Spleen (tissue), 11 donors: ENCODE results near the gene WDR17. TPM values are rescaled to one million over a fixed set of nuclear protein-coding genes. Genes with fewer than 3 reads are reported as not detected.
A peak's percentile ranks its signal among the peaks of the same experiment; 100 is the strongest.

Experiments
- DNase-seq: peaks from one replicate; pipeline ENCODE4 v3.0.0-alpha.2; 2020
- H3K27ac ChIP-seq, 8 donors: fragments of 200-600 bp; sonication (generic) in 7 of 8; 1 replicate in 4 of 8; 2 replicates in 4 of 8; pipeline versions ENCODE4 v1.5.0 to v1.8.0; 2016 to 2021; ENCODE audit warnings: inconsistent platforms in 4 of 8, mild to moderate bottlenecking in 4 of 8, moderate library complexity in 1 of 8
- H3K27me3 ChIP-seq, 7 donors: fragments of 200-600 bp; sonication (generic) in 6 of 7; replicated peaks in 1 of 7; 1 replicate in 4 of 7; 2 replicates in 3 of 7; pipeline versions ENCODE4 v1.5.0 to v1.8.0; 2016 to 2021; ENCODE audit warnings: inconsistent platforms in 3 of 7, mild to moderate bottlenecking in 1 of 7
- H3K36me3 ChIP-seq, 6 donors: fragments of 200-600 bp; sonication (generic) in 5 of 6; 1 replicate in 4 of 6; 2 replicates in 2 of 6; pipeline versions ENCODE4 v1.5.0 to v1.8.0; 2016 to 2021; ENCODE audit warnings: inconsistent platforms in 2 of 6
- H3K4me1 ChIP-seq, 6 donors: fragments of 200-600 bp; sonication (generic) in 5 of 6; 1 replicate in 3 of 6; 2 replicates in 3 of 6; pipeline versions ENCODE4 v1.5.0 to v1.8.0; 2016 to 2021; ENCODE audit warnings: inconsistent platforms in 3 of 6
- H3K4me3 ChIP-seq, 8 donors: fragments of 200-600 bp; sonication (generic) in 7 of 8; 1 replicate in 4 of 8; 2 replicates in 4 of 8; pipeline versions ENCODE4 v1.5.0 to v1.8.0; 2016 to 2021; ENCODE audit warnings: inconsistent platforms in 4 of 8, mild to moderate bottlenecking in 4 of 8, moderate library complexity in 2 of 8
- H3K9me3 ChIP-seq, 8 donors: fragments of 200-600 bp; sonication (generic) in 7 of 8; 1 replicate in 4 of 8; 2 replicates in 4 of 8; pipeline versions ENCODE4 v1.5.0 to v1.8.0; 2016 to 2021; ENCODE audit warnings: inconsistent platforms in 4 of 8
- CTCF ChIP-seq, 11 experiments: fragments of 200-600 bp in 7 of 11; fragments of 450-650 bp in 4 of 11; sonication (generic) in 4 of 11; IDR thresholded peaks in 8 of 11; conservative IDR thresholded peaks in 3 of 11; 1 replicate in 7 of 11; 2 replicates in 4 of 11; pipeline versions ENCODE4 v1.4.0 to v1.8.0; 2016 to 2021; ENCODE audit warnings: antibody characterized with exemption in 11 of 11, inconsistent platforms in 4 of 11, mild to moderate bottlenecking in 1 of 11
- POLR2A ChIP-seq, 3 donors: fragments of 450-650 bp; IDR thresholded peaks; one replicate each; pipeline ENCODE4 v1.5.1; 2017; ENCODE audit warnings: antibody characterized with exemption in 3 of 3, mild to moderate bottlenecking in 1 of 3
- POLR2AphosphoS5 ChIP-seq, 3 donors: sonication (generic); formaldehyde crosslinking; IDR thresholded peaks; one replicate each; pipeline ENCODE4 v1.5.1; 2017; ENCODE audit warnings: antibody characterized with exemption in 3 of 3
- WGBS, 5 donors: extraction: QIAGEN DNeasy Blood & Tissue Kit in 3 of 5; methylation state at CpG; one replicate each; pipeline versions ENCODE4 v1.1.5 to v1.1.7; 2013 to 2018; 5-methylcytosine and 5-hydroxymethylcytosine counted together
- intact Hi-C: fragments of 100-400 bp; cut with DNase I; formaldehyde crosslinking; loops from one replicate; pipeline ENCODE4 v1.15.0; 2023; ENCODE audit warnings: low total_unique reads
- polyA plus RNA-seq, 3 donors: library from polyadenylated mRNA; stranded (reverse); fragments of 200-250 nt; gene quantifications; one replicate each; pipeline ENCODE4 v1.2.1, GENCODE V29; 2013
- total RNA-seq, 7 donors: library from RNA; depleted of rRNA in 3 of 7; stranded (reverse); fragments of >200 nt in 3 of 7; fragmentation: NEBNext Ultra II Directional in 4 of 7; extraction: Animal tissue kit (Norgen Biotek cat#: 25700) in 4 of 7; gene quantifications; one replicate each; pipeline versions ENCODE4 v1.1.0 to v1.2.1, GENCODE V29; 2016 to 2021
- donor health status: healthy with polysubstance abuse.
- donor health status: DM: no; HTN: no; CAD: no; lungs with moderate emphysema.
- donor health status: DM: no; HTN: no; CAD: no.
- donor health status: Bipolar disorder and iron deficiency.
- donor health status: healthy.
- donor health status: DM: no; HTN: no; CAD: no.
- donor health status: DM: yes; HTN: yes; CAD: no.

WDR17 gene
- total and polyA plus RNA-seq, 10 donors, result 0.55 to 4.7 (median 2.2) TPM

- Histone ChIP-seq H3K4me1 (peaks cover 0 to 9% (median 0%) of the 10 kb centered on the region in 6 donors), H3K36me3 (no peaks in the 10 kb centered on the region), H3K4me3 (no peak overlapping the region), H3K9me3 (no peaks in the 10 kb centered on the region), H3K27ac (no peak overlapping the region), H3K27me3 (no peaks in the 10 kb centered on the region)
- TF ChIP-seq POLR2A (IDR thresholded peaks at IDR 0.05) (no peak), CTCF (IDR thresholded peaks at IDR 0.05 in 8 of 11, conservative IDR thresholded peaks at IDR 0.05 in 3 of 11) (peak in 3 of 11 experiments; percentile 22 to 39 (median 27))
- WGBS, 5 donors, result 11 to 47% (median 28%) methylated on average over 2 of the region's 2 CpGs
- intact Hi-C loops, result loop anchor here (10.0 kb wide), 1 partner anchor 100 kb away; no protein-coding TSS in a partner anchor
- no peak for DNase-seq
These were observed 10.7 kb upstream of the WDR17 start for GRCh38 chr4:176054942-176055341.

GRCh38 chr4:176063718-176064117, 1.9 kb upstream of the WDR17 start:
- no peak for TF ChIP-seq CTCF (IDR thresholded peaks at IDR 0.05 in 8 of 11, conservative IDR thresholded peaks at IDR 0.05 in 3 of 11)
- TF ChIP-seq POLR2A (IDR thresholded peaks at IDR 0.05), result no peak
- TF ChIP-seq POLR2AphosphoS5 (IDR thresholded peaks at IDR 0.05), result no peak
- 91 to 93% (median 92%) methylated on average over 20 of the region's 20 CpGs for WGBS, 5 donors

GRCh38 chr4:176064539-176064938, 1.1 kb upstream of the WDR17 start:
- intact Hi-C loops, result no loop called here
- Histone ChIP-seq H3K36me3 (no peaks in the 10 kb centered on the region), H3K4me3 (no peak overlapping the region), H3K27me3 (peaks cover 0 to 15% (median 0%) of the 10 kb centered on the region in 7 donors), H3K27ac (no peak overlapping the region), H3K9me3 (no peaks in the 10 kb centered on the region), H3K4me1 (peaks cover 4 to 15% (median 11%) of the 10 kb centered on the region in 6 donors)
- WGBS, 5 donors, result 91 to 96% (median 94%) methylated on average over 2 of the region's 2 CpGs
- TF ChIP-seq POLR2A (IDR thresholded peaks at IDR 0.05) (no peak), CTCF (IDR thresholded peaks at IDR 0.05 in 8 of 11, conservative IDR thresholded peaks at IDR 0.05 in 3 of 11) (no peak), POLR2AphosphoS5 (IDR thresholded peaks at IDR 0.05) (no peak)
- DNase-seq, result no peak

More at GRCh38 chr4:176063718-176064117, 1.9 kb upstream of the WDR17 start:
- Histone ChIP-seq H3K9me3 (no peaks in the 10 kb centered on the region), H3K27me3 (peaks cover 0 to 15% (median 0%) of the 10 kb centered on the region in 7 donors), H3K36me3 (no peaks in the 10 kb centered on the region), H3K4me3 (no peak overlapping the region), H3K4me1 (peaks cover 4 to 15% (median 11%) of the 10 kb centered on the region in 6 donors), H3K27ac (no peak overlapping the region)
- intact Hi-C loops, result no loop called here
- DNase-seq, result no peak

GRCh38 chr4:176066757-176067156, 1.1 kb downstream of the WDR17 start:
- 86 to 93% (median 89%) methylated on average over 6 of the region's 6 CpGs for WGBS, 5 donors
- TF ChIP-seq POLR2AphosphoS5 (IDR thresholded peaks at IDR 0.05) (no peak), CTCF (IDR thresholded peaks at IDR 0.05 in 8 of 11, conservative IDR thresholded peaks at IDR 0.05 in 3 of 11) (no peak), POLR2A (IDR thresholded peaks at IDR 0.05) (no peak)
- Histone ChIP-seq H3K27ac (no peak overlapping the region), H3K9me3 (no peaks in the 10 kb centered on the region), H3K4me3 (no peak overlapping the region), H3K36me3 (no peaks in the 10 kb centered on the region), H3K27me3 (peaks cover 0 to 15% (median 0%) of the 10 kb centered on the region in 7 donors), H3K4me1 (peaks cover 4 to 15% (median 11%) of the 10 kb centered on the region in 6 donors)
- intact Hi-C loops, result no loop called here
- no peak for DNase-seq
